GM18907 (cell line): ENCODE measurements around the gene TEKT3.

Experiments
- ATAC-seq: cut with Tn5 transposase; IDR thresholded peaks from one replicate; pipeline ENCODE4 v1.9.1; 2021; ENCODE audit warnings: mild to moderate bottlenecking, moderate library complexity; ENCODE audit not compliant: unreplicated experiment

The TEKT3 gene

GRCh38 chr17:15341385-15341849, at the start of gene TEKT3:
TEKT3 (minus strand) TSS chr17:15341597; CDS start chr17:15331585, 10,012 bp downstream.
- ATAC-seq = no peak

GRCh38 chr17:15388356-15389041, 47.1 kb upstream of the TEKT3 start:
- ATAC-seq = no peak

- ATAC-seq = no peak
Measured at GRCh38 chr17:15386083-15386482, 44.7 kb upstream of the TEKT3 start.

- ATAC-seq = no peak
Measured at GRCh38 chr17:15385305-15385704, 43.9 kb upstream of the TEKT3 start.

GRCh38 chr17:15384142-15384787, 42.9 kb upstream of the TEKT3 start:
- no peak for ATAC-seq

GRCh38 chr17:15382914-15383313, 41.5 kb upstream of the TEKT3 start:
- ATAC-seq = no peak

GRCh38 chr17:15381707-15382106, 40.3 kb upstream of the TEKT3 start:
- no peak for ATAC-seq

GRCh38 chr17:15380446-15380845, 39.0 kb upstream of the TEKT3 start:
- ATAC-seq = no peak

GRCh38 chr17:15379659-15380058, 38.3 kb upstream of the TEKT3 start:
- no peak for ATAC-seq

GRCh38 chr17:15378243-15378642, 36.8 kb upstream of the TEKT3 start:
- no peak for ATAC-seq

- no peak for ATAC-seq
Measured at GRCh38 chr17:15377616-15378015, 36.2 kb upstream of the TEKT3 start.

GRCh38 chr17:15377200-15377599, 35.8 kb upstream of the TEKT3 start:
- ATAC-seq = no peak

- no peak for ATAC-seq
Measured at GRCh38 chr17:15371376-15372130, 30.2 kb upstream of the TEKT3 start.

- ATAC-seq = no peak
Measured at GRCh38 chr17:15368600-15368999, 27.2 kb upstream of the TEKT3 start.

- ATAC-seq = no peak
Measured at GRCh38 chr17:15366026-15366425, 24.6 kb upstream of the TEKT3 start.

- no peak for ATAC-seq
Measured at GRCh38 chr17:15364615-15365014, 23.2 kb upstream of the TEKT3 start.

- no peak for ATAC-seq
Measured at GRCh38 chr17:15363702-15364101, 22.3 kb upstream of the TEKT3 start.

- ATAC-seq = no peak
Measured at GRCh38 chr17:15361592-15361991, 20.2 kb upstream of the TEKT3 start.

- ATAC-seq = no peak
Measured at GRCh38 chr17:15361151-15361550, 19.8 kb upstream of the TEKT3 start.

- ATAC-seq = no peak
Measured at GRCh38 chr17:15354256-15354655, 12.9 kb upstream of the TEKT3 start.

- no peak for ATAC-seq
Measured at GRCh38 chr17:15351925-15352324, 10.5 kb upstream of the TEKT3 start.

GRCh38 chr17:15351478-15351840, 10.1 kb upstream of the TEKT3 start:
- no peak for ATAC-seq
